H1 (cell line): ENCODE results near the gene PHLDA2. TPM values are rescaled to one million over a fixed set of nuclear protein-coding genes. Genes with fewer than 3 reads are reported as not detected.

Experiments used
- CTCF ChIA-PET: fragments of 300-600 bp; sonication (Branson Sonifier 250); formaldehyde crosslinking; loops from one replicate; lab custom pipeline; 2021; ENCODE audit not compliant: partially characterized antibody; lab: Charles Lee
- POLR2A ChIA-PET: fragments of 300-600 bp; sonication (Branson Sonifier 250); formaldehyde crosslinking; loops from one replicate; lab custom pipeline; 2021; ENCODE audit warnings: inconsistent platforms; ENCODE audit not compliant: partially characterized antibody; lab: Charles Lee
- DNase-seq, 2 experiments: peaks; one replicate each; pipeline versions ENCODE4 v3.0.0 to v3.0.0-alpha.2; 2010 to 2022; ENCODE audit warnings: low spot score in 2 of 2, low read depth in 1 of 2, mixed read lengths in 1 of 2
- FAIRE-seq: peaks from 2 replicates; lab custom pipeline; 2011; peaks lifted over from hg19 to GRCh38; lab: Jason Lieb, UNC
- H2AFZ ChIP-seq: 2 replicates; pipeline ENCODE4 v1.8.1; 2012; ENCODE audit warnings: low read length, inconsistent platforms
- H2AK5ac ChIP-seq: 2 replicates; pipeline ENCODE4 v1.6.1; 2013; ENCODE audit warnings: low read depth, low read length
- H2BK120ac ChIP-seq: replicated peaks from 2 replicates; pipeline ENCODE3; 2013; ENCODE audit warnings: low read depth, low read length, inconsistent platforms
- H2BK12ac ChIP-seq: 2 replicates; pipeline ENCODE4 v1.6.1; 2013; ENCODE audit warnings: low read depth, low read length
- H2BK15ac ChIP-seq: 2 replicates; pipeline ENCODE4 v1.6.1; 2013; ENCODE audit warnings: low read length
- H2BK20ac ChIP-seq: 2 replicates; pipeline ENCODE4 v1.6.1; 2013; ENCODE audit warnings: low read length
- H2BK5ac ChIP-seq: 2 replicates; pipeline ENCODE4 v1.6.1; 2013; ENCODE audit warnings: low read depth, low read length
- H3K14ac ChIP-seq: 2 replicates; pipeline ENCODE4 v1.6.1; 2013; ENCODE audit warnings: inconsistent platforms; ENCODE audit not compliant: insufficient read length
- H3K18ac ChIP-seq: 2 replicates; pipeline ENCODE4 v1.6.1; 2013; ENCODE audit warnings: low read length; ENCODE audit errors: extremely low read depth
- H3K23ac ChIP-seq: 2 replicates; pipeline ENCODE4 v1.6.1; 2013; ENCODE audit warnings: inconsistent platforms; ENCODE audit not compliant: insufficient read length
- H3K23me2 ChIP-seq: 2 replicates; pipeline ENCODE4 v1.6.1; 2013; ENCODE audit warnings: low read depth, low read length
- H3K27ac ChIP-seq: 2 replicates; pipeline ENCODE4 v1.6.1; 2011; ENCODE audit warnings: low read depth, low read length, inconsistent platforms
- H3K27me3 ChIP-seq, 4 experiments: replicated peaks in 1 of 4; 1 replicate in 1 of 4; 2 replicates in 3 of 4; pipeline versions ENCODE4 v1.6.1 to v1.8.1; 2011 to 2013; ENCODE audit warnings: low read length in 3 of 4, mild to moderate bottlenecking in 3 of 4, inconsistent platforms in 2 of 4, mixed read lengths in 2 of 4, moderate library complexity in 1 of 4; ENCODE audit not compliant: control insufficient read depth in 3 of 4, insufficient read depth in 3 of 4; ENCODE audit errors: extremely low read depth in 1 of 4
- H3K36me3 ChIP-seq, 4 experiments: 2 replicates each; pipeline versions ENCODE4 v1.6.1 to v1.8.1; 2011 to 2013; ENCODE audit warnings: mild to moderate bottlenecking in 4 of 4, low read length in 3 of 4, moderate library complexity in 2 of 4, control low read depth in 1 of 4, inconsistent platforms in 1 of 4; ENCODE audit not compliant: insufficient read depth in 4 of 4, control insufficient read depth in 2 of 4
- H3K4ac ChIP-seq: replicated peaks from 2 replicates; pipeline ENCODE3; 2013; ENCODE audit warnings: low read length, low read depth, mixed read lengths, inconsistent platforms; ENCODE audit not compliant: insufficient read length
- H3K4me1 ChIP-seq, 4 experiments: replicated peaks in 1 of 4; 1 replicate in 1 of 4; 2 replicates in 3 of 4; pipeline versions ENCODE4 v1.6.1 to v1.8.1; 2011 to 2013; ENCODE audit warnings: low read length in 3 of 4, inconsistent platforms in 2 of 4, mixed read lengths in 1 of 4; ENCODE audit not compliant: insufficient read depth in 4 of 4, control insufficient read depth in 3 of 4
- H3K4me2 ChIP-seq, 2 experiments: 2 replicates each; pipeline versions ENCODE4 v1.6.1 to v1.8.1; 2011 to 2013; ENCODE audit warnings: low read depth in 2 of 2, low read length in 2 of 2, control low read depth in 1 of 2, inconsistent platforms in 1 of 2, mild to moderate bottlenecking in 1 of 2; ENCODE audit not compliant: insufficient read depth in 1 of 2
- H3K4me3 ChIP-seq, 4 experiments: fragments of 200-600, 300-600 bp in 1 of 4; sonication (generic), shearing (Covaris generic), sonication (Bioruptor Twin) in 1 of 4; 2 replicates each; pipeline versions ENCODE4 v1.5.1 to v1.8.1; 2011 to 2016; ENCODE audit warnings: low read length in 4 of 4, low read depth in 3 of 4, control low read depth in 2 of 4, inconsistent platforms in 2 of 4, mild to moderate bottlenecking in 2 of 4, mixed read lengths in 1 of 4, moderate library complexity in 1 of 4; ENCODE audit not compliant: insufficient read depth in 2 of 4; ENCODE audit errors: extremely low read depth in 1 of 4
- H3K56ac ChIP-seq: replicated peaks from 2 replicates; pipeline ENCODE3; 2013; ENCODE audit warnings: low read depth, mild to moderate bottlenecking, mixed read lengths, low read length, inconsistent platforms; ENCODE audit not compliant: insufficient read length
- H3K79me1 ChIP-seq: 2 replicates; pipeline ENCODE4 v1.6.1; 2013; ENCODE audit warnings: low read depth, low read length, control low read depth
- H3K79me2 ChIP-seq, 2 experiments: 2 replicates each; pipeline versions ENCODE4 v1.6.1 to v1.8.1; 2012 to 2013; ENCODE audit warnings: low read length in 2 of 2, mild to moderate bottlenecking in 2 of 2, inconsistent platforms in 1 of 2; ENCODE audit not compliant: insufficient read depth in 2 of 2, control insufficient read depth in 1 of 2
- H3K9ac ChIP-seq, 4 experiments: replicated peaks in 1 of 4; 1 replicate in 1 of 4; 2 replicates in 3 of 4; pipeline versions ENCODE4 v1.6.1 to v1.8.1; 2011 to 2013; ENCODE audit warnings: low read depth in 3 of 4, low read length in 3 of 4, control low read depth in 2 of 4, mild to moderate bottlenecking in 2 of 4, moderate library complexity in 2 of 4, inconsistent platforms in 1 of 4; ENCODE audit errors: extremely low read depth in 1 of 4
- H3K9me3 ChIP-seq, 2 experiments: 2 replicates each; pipeline versions ENCODE4 v1.6.1 to v1.8.1; 2012 to 2013; ENCODE audit warnings: mild to moderate bottlenecking in 2 of 2, moderate library complexity in 2 of 2, control low read depth in 1 of 2, inconsistent platforms in 1 of 2, low read depth in 1 of 2, low read length in 1 of 2, mixed read lengths in 1 of 2; ENCODE audit not compliant: insufficient read depth in 2 of 2
- H4K20me1 ChIP-seq, 2 experiments: replicated peaks in 1 of 2; 2 replicates each; pipeline versions ENCODE3 to v1.8.1; 2011 to 2013; ENCODE audit warnings: inconsistent platforms in 2 of 2, low read length in 2 of 2, mild to moderate bottlenecking in 1 of 2; ENCODE audit not compliant: insufficient read depth in 2 of 2, control insufficient read depth in 1 of 2
- H4K5ac ChIP-seq: 2 replicates; pipeline ENCODE4 v1.6.1; 2013; ENCODE audit warnings: low read length, low read depth, mixed read lengths, inconsistent platforms; ENCODE audit not compliant: insufficient read length
- H4K8ac ChIP-seq: 2 replicates; pipeline ENCODE4 v1.8.0; 2013; ENCODE audit warnings: mild to moderate bottlenecking, moderate library complexity, low read length, inconsistent platforms; ENCODE audit not compliant: insufficient read depth; ENCODE audit errors: extremely low read depth
- H4K91ac ChIP-seq: replicated peaks from 2 replicates; pipeline ENCODE3; 2013; ENCODE audit warnings: low read length, mixed read lengths, inconsistent platforms; ENCODE audit not compliant: insufficient read length
- ATF2 ChIP-seq: IDR thresholded peaks from 2 replicates; pipeline ENCODE4 v1.6.1; 2012; ENCODE audit warnings: low read length, inconsistent platforms
- CBX5 ChIP-seq: fragments of 300-800, 300-1000 bp; sonication (generic); IDR thresholded peaks from 2 replicates; pipeline ENCODE4 v1.7.1; 2016; ENCODE audit warnings: antibody characterized with exemption, low read length, low read depth
- WGBS, 2 experiments: shearing (Covaris generic) in 1 of 2; methylation state at CpG; one replicate each; pipeline versions ENCODE4 v1.1.6 to v1.1.7; 2013 to 2015; ENCODE audit warnings: low lambda C conversion rate in 2 of 2, mixed read lengths in 2 of 2, inconsistent platforms in 1 of 2, low coverage in 1 of 2, missing lambda C conversion rate in 1 of 2; ENCODE audit not compliant: insufficient replicate concordance in 2 of 2, insufficient coverage in 1 of 2, insufficient read length in 1 of 2; ENCODE audit errors: extremely low coverage in 1 of 2, missing lambda C conversion rate in 1 of 2; 5-methylcytosine and 5-hydroxymethylcytosine counted together
- polyA plus RNA-seq, 7 experiments: library from polyadenylated mRNA; depleted of rRNA in 3 of 7; stranded (reverse) in 5 of 7; unstranded in 2 of 7; fragments of >200 nt in 5 of 7; fragments of 200-250 nt in 2 of 7; gene quantifications; 1 replicate in 5 of 7; 2 replicates in 1 of 7; 4 replicates in 1 of 7; pipeline versions ENCODE4 v1.2.1 to v1.2.3, GENCODE V29; 2011 to 2013; ENCODE audit warnings: missing spikeins in 2 of 7, mixed read lengths in 2 of 7
- total RNA-seq: library from RNA; stranded (reverse); fragmentation: NEBNext Ultra II Directional; extraction: Animal tissue kit (Norgen Biotek cat#: 25700); gene quantifications from 2 replicates; pipeline ENCODE4 v1.2.1, GENCODE V29; 2021
- TF ChIP-seq, protein P1 (sequence below): IDR thresholded peaks from 2 replicates; pipeline ENCODE4 v1.6.1; 2011; ENCODE audit warnings: low read depth, mild to moderate bottlenecking, low read length; ENCODE audit not compliant: insufficient read depth

PHLDA2 gene
- total and polyA plus RNA-seq, 2 of the 8 experiments (the other 6 are each of a cell fraction or from before 2014, with no cell fraction given): 5.2 to 7.6 TPM

DNA sequence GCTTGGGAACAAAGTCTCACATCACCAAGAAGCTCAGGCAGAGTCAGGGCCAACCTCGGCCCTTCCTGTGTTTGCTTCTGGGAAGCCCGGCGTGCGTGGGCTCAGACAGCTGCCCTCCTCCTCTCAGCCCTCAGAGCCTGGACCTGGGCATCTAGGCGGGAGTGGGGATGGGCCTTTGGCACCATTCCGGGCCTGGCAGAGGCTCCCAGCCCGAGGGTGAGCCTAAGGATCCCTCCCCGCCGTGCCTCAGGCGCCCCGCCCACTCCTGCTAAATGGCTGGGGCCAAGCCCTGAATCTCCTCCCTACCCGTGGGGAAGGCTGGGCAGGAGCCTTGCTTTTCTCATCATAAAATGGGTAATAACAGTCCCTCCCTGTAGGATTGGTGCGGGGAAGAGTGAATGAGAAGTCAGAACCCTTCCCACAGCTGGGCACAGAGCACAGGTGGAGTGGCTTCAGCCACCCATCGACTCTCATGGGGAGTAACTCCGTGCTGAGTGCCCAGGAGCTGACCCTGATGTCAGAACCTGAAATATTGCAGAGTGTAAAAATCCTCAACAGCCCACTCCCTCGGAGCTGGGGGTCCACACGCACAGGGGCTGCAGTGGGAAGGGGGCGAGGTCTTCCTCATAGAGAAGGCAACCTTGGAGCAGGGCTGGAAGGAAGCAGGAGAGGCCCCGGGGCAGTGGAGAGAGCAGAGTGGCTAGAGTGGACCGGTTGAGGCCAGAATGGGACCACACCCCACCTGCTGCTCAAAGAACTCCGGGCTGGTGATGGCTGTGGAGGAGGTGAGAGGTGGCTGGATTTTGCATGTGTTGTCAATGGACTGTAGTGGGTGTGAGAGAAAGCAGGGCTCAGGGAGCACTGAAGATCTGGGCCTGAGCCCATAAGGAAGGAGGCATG lies 24.8 kb downstream of the PHLDA2 start:
- Histone ChIP-seq H2BK5ac (no peak overlapping the region), H2BK20ac (no peak overlapping the region), H3K4me1 (peaks cover 0 to 19% (median 14%) of the 10 kb centered on the region in 4 experiments; a peak in 5 of 7 replicates), H4K20me1 (no peaks in the 10 kb centered on the region), H2AFZ (no peak overlapping the region), H4K91ac (no peak overlapping the region), H3K23me2 (peaks cover 7% of the 10 kb centered on the region; the same call in 1 of the 2 replicates), H2AK5ac (no peak overlapping the region), H3K36me3 (no peaks in the 10 kb centered on the region), H3K18ac (no peak overlapping the region), H3K79me2 (no peaks in the 10 kb centered on the region), H3K56ac (no peak overlapping the region), H3K27ac (no peak overlapping the region), H3K79me1 (no peaks in the 10 kb centered on the region), H3K23ac (no peak overlapping the region), H3K4me3 (no peak overlapping the region), H3K14ac (no peak overlapping the region), H3K9me3 (no peaks in the 10 kb centered on the region), H4K5ac (no peak overlapping the region), H3K4ac (no peak overlapping the region), H3K27me3 (peaks cover 0 to 25% (median 4%) of the 10 kb centered on the region in 4 experiments; a peak in 4 of 7 replicates), H3K4me2 (no peak overlapping the region), H2BK15ac (no peak overlapping the region), H3K9ac (no peak overlapping the region), H4K8ac (no peak overlapping the region), H2BK120ac (no peak overlapping the region), H2BK12ac (0 out of 2 replicates have a peak overlapping the region, but pooled peaks have one; percentile 14)
- ChIA-PET CTCF (interaction anchor here (0.7 to 6.2 kb wide), 8 partner anchors 12 to 372 kb away, joined by 3 to 68 read pairs (median 4); partner anchors contain the start of gene PHLDA2), POLR2A (interaction anchor here (1.4 kb wide), 1 partner anchor 12 kb away, joined by 9 read pairs; no protein-coding TSS in a partner anchor)
- DNase-seq: no peak
- no peak for FAIRE-seq
- no peak for TF ChIP-seq CBX5
- TF ChIP-seq, protein P1, sequence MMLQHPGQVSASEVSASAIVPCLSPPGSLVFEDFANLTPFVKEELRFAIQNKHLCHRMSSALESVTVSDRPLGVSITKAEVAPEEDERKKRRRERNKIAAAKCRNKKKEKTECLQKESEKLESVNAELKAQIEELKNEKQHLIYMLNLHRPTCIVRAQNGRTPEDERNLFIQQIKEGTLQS: no peak
- no peak for TF ChIP-seq ATF2
- 84% methylated on average over 17 of the region's 21 CpGs; no CpG with 5 or more reads in 1 of the 2 experiments for WGBS, 2 experiments
